Stimulated activated CD4-positive, alpha-beta T cell treated with anti-CD3 and anti-CD28 coated beads, Interleukin-15, amount 100 ng/mL, for 1 hour (primary cell): ENCODE data around the gene HSPB1.
"Not testable (repeated sequence)": the region's sequence is repeated elsewhere in the genome, so short reads cannot be mapped to it uniquely, and the experiment has no call there.

Experiments
- DNase-seq, 2 donors: peaks; one replicate each; pipeline ENCODE4 v3.0.0-alpha.2; 2020; ENCODE audit warnings: low read depth in 1 of 2, low spot score in 1 of 2

HSPB1 gene

DNA sequence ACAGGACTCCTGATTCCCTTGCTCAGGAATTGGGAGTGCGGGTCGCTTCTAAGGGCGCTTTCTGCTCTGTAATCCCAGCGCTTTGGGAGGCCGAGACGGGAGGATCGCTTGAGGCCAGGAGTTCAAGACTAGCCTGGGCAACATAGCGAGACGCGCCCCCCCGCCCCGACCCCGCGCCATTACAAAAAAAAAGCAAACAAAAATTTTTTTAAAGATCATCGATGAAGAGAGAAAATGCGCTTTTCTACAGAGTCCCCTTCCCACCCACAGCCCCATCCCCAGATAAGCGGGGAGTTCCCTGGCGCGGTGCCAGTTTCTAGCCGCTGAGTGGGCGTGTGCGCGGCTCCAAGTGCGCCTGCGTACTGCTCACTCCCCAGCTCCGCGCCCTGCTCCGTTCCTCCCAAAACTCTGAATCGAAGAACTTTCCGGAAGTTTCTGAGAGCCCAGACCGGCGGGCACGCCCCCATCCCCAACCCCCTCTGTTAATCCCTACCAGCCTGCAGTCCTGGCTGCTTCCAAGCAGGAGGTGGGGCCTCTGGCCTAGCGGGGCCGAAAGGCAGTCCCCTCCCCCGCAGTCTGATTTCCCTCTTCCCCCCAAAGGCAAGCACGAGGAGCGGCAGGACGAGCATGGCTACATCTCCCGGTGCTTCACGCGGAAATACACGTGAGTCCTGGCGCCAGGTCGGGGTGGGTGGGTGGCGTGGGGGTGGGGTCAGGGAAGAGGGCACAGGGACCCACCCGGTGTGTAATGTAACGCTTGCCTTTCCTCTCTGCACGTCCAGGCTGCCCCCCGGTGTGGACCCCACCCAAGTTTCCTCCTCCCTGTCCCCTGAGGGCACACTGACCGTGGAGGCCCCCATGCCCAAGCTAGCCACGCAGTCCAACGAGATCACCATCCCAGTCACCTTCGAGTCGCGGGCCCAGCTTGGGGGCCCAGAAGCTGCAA is 1.0 kb downstream of the HSPB1 start:
- DNase-seq: peak; percentile 66 to 75

DNA sequence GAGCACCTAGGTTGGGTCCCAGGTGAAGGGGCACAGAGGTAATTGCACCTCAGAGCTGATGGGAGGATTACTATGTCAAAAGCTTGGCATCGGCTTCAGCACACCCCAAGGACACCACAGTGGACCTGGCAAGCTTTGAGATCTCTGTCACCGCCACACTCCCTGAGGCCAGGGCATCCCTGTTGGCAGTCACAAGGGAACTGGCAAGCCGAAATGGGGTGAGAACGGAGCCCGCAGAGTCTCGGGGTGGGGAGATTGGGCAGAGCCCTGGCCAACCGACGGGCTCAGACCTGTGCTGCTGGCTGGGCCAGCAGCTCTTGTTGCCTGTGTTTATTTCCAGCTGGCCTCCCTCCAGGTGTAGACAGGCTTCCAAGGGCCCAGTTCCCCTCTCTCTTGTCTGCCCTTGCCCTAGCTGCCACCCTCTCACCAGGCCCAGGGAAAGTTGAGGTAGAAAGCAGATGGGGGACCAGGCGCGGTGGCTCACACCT is 2.5 kb downstream of the HSPB1 start:
- no peak for DNase-seq

DNA sequence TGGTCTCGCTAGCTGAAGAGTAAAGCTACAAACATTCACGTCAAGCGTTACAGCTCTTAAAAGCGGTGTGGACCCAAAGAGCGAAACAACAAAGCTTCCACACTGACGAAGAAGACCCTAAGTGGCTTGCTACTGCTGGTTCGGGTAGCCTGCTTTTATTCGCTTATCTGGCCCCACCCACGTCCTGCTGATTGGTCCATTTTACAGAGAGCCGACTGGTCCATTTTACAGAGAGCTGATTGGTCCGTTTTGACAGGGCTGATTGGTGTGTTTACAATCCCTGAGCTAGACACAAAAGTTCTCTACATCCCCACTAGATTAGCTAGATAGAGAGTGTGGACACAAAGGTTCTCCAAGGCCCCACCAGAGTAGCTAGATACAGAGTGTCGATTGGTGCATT is 6.4 kb downstream of the HSPB1 start:
- DNase-seq: not testable (repeated sequence)

DNA sequence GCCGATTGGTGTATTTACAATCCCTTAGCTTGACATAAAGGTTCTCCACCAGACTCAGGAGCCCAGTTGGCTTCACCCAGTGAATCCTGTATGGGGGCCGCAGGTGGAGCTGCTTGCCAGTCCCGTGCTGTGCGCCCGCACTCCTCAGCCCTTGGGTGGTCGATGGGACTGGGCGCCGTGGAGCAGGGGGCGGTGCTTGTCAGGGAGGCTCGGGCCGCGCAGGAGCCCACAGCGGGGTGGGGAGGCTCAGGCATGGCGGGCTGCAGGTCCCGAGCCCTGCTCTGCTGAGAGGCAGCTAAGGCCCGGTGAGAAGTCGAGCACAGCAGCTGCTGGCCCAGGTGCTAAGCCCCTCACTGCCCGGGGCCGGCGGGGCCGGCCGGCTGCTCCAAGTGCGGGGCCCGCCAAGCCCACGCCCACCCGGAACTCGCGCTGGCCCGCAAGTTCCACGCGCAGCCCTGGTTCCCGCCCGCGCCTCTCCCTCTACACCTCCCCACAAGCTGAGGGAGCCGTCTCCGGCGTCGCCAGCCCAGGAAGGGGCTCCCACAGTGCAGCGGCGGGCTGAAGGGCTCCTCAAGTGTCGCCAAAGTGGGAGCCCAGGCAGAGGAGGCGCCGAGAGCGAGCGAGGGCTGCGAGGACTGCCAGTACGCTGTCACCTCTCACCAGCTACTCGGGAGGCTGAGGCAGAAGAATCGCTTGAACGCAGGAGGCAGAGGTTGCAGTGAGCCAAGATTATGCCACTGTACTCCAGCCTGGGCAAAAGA is 7.0 kb downstream of the HSPB1 start:
- not testable (repeated sequence) for DNase-seq

- no peak for DNase-seq
Measured at GRCh38 chr7:76310102-76310957, 7.9 kb downstream of the HSPB1 start.

- not testable (repeated sequence) for DNase-seq
Measured at GRCh38 chr7:76311838-76312237, 9.4 kb downstream of the HSPB1 start.

- peak; percentile 94 to 96 for DNase-seq
Measured at GRCh38 chr7:76314042-76314721, 11.7 kb downstream of the HSPB1 start.

GRCh38 chr7:76314740-76315139 is 12.3 kb downstream of the HSPB1 start:
- not testable (repeated sequence) for DNase-seq

DNA sequence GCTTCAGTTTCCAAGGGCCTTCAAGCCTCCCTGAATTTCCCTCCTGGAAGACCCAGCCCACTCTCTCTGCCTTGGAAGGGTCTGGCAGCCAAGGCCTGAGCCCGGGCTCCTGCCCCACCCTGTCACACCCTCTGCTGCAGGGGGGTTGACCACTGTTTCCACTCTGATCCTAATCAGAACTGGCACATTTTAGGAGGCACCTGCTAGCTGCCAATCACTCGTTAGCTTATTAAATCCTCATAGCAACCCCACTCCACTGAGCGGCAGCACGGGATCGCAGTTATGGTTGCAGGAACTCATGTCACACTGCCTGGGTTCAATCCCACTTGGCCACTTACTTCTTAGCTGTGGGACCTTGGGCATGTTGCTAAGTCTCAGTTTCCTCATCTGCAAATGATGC is 12.9 kb downstream of the HSPB1 start:
- DNase-seq: no peak

- DNase-seq: no peak
Measured at GRCh38 chr7:76316984-76317781, 14.7 kb downstream of the HSPB1 start.

GRCh38 chr7:76317782-76318487 is 15.5 kb downstream of the HSPB1 start:
- peak; percentile 90 to 94 for DNase-seq

- peak; percentile 19 to 32 for DNase-seq
Measured at GRCh38 chr7:76318488-76319353, 16.2 kb downstream of the HSPB1 start.

DNA sequence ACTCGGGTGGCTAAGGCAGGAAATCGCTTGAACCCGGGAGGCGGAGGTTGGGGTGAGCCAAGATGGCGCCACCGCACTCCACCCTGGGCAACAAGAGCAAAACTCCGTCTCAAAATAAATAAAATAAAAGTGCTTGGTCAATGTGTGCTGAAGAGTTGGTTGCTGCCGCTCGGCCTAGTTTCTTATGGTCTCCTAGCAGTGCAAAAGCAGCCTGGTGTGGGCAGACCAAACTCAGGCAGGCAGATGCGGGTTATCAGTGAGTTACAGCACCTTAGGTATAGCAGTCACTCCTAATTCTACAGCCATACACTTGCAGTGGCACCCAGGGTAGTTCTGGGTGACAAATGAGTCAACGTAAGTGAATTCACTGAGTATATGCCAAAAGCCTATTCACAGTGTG is 22.6 kb downstream of the HSPB1 start:
- DNase-seq: no peak

DNA sequence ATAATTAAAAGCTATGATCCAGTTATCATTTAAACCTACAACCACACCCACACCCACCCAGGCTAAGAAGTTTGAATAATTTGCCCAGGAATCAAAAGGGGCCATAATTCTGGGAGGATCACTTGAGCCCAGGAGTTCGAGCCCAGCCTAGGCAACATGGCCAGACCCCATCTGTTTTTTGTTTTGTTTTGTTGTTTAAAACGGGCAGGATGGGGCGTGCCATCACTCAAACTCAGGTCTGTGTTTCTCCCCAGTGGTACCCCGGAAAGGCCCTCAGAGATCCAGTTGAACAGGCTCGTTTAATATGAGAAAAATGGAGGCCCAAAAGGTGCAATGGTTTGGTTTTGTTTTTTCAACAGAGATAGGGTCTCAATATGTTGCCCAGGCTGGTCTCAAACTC is 23.3 kb downstream of the HSPB1 start:
- no peak for DNase-seq

DNA sequence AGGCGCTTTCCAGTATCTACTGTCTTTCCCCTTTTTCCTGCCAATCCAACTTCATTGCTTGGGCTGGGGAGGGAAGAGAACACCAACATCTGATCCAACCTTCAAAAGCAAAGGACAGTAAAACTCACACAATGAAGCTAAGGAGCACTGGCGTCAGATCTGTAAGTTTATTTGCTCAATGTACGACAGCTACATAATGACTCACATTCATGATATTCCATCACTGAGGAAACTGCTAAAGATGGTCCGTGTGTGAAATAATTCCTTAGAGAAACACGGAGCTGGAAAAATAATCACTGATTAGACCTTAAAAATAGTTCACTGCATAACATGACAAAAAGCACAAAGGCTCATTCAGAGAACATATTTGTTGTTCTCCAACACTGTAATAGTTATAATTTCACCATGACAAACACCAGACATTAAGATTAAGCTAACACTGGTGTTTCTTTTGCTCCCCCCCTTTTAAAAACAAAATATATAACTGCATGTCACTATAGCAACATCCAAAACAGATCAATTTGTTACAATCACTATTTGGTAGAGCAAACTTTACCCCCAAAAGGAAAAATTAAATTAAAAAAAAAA is 24.3 kb downstream of the HSPB1 start:
- DNase-seq: no peak

- no peak for DNase-seq
Measured at GRCh38 chr7:76327610-76328009, 25.1 kb downstream of the HSPB1 start.

GRCh38 chr7:76328389-76328788 is 25.9 kb downstream of the HSPB1 start:
- no peak for DNase-seq

GRCh38 chr7:76329479-76329878 is 27.0 kb downstream of the HSPB1 start:
- DNase-seq: no peak
